Panc1 (cell line): ENCODE data around the gene CD2BP2. TPM values are rescaled to one million over a fixed set of nuclear protein-coding genes. Genes with fewer than 3 reads are reported as not detected.

Experiments
- ATAC-seq: fragments of 200-7000 bp; cut with Tn5 transposase; 2 replicates; pipeline ENCODE4 v1.9.1; 2020; ENCODE audit warnings: mild to moderate bottlenecking, moderate library complexity
- BruUV-seq: library from RNA; stranded (reverse); fragments of 400-500 nt; replicated peaks from 2 replicates; lab custom pipeline; 2021; lab: Mats Ljungman, UMichigan
- CTCF ChIA-PET: fragments of 300-600 bp; sonication (Branson Sonifier 250); formaldehyde crosslinking; loops from one replicate; lab custom pipeline; 2022; ENCODE audit warnings: antibody characterized with exemption; lab: Charles Lee
- POLR2A ChIA-PET: fragments of 300-600 bp; sonication (Branson Sonifier 250); formaldehyde crosslinking; loops from one replicate; lab custom pipeline; 2022; ENCODE audit warnings: antibody characterized with exemption; lab: Charles Lee
- DNase-seq: peaks from one replicate; pipeline ENCODE4 v3.0.0-alpha.2; 2010; ENCODE audit warnings: low read depth, low spot score
- H3K27ac ChIP-seq: 2 replicates; pipeline ENCODE4 v1.5.1; 2011; ENCODE audit warnings: mild to moderate bottlenecking, low read length, inconsistent platforms
- H3K27me3 ChIP-seq: fragments of 200-500 bp; sonication (Bioruptor generic); 2 replicates; pipeline ENCODE4 v1.6.0; 2014; ENCODE audit warnings: low read length, inconsistent platforms; ENCODE audit not compliant: control insufficient read depth, insufficient read depth
- H3K36me3 ChIP-seq: fragments of 200-500 bp; sonication (Bioruptor generic); 2 replicates; pipeline ENCODE4 v1.5.1; 2014; ENCODE audit warnings: inconsistent platforms, mild to moderate bottlenecking, low read length, moderate library complexity; ENCODE audit not compliant: control insufficient read depth, insufficient read depth
- H3K4me1 ChIP-seq: 2 replicates; pipeline ENCODE4 v1.5.1; 2011; ENCODE audit warnings: inconsistent platforms, mild to moderate bottlenecking, low read length, moderate library complexity; ENCODE audit not compliant: control insufficient read depth, insufficient read depth
- H3K4me3 ChIP-seq, 2 experiments: 2 replicates each; pipeline ENCODE4 v1.5.1; 2011 to 2012; ENCODE audit warnings: low read depth in 2 of 2, low read length in 2 of 2, mild to moderate bottlenecking in 2 of 2, inconsistent platforms in 1 of 2, moderate library complexity in 1 of 2
- H3K9me3 ChIP-seq: fragments of 200-500 bp; sonication (Bioruptor generic); 2 replicates; pipeline ENCODE4 v1.5.1; 2014; ENCODE audit warnings: low read depth, mild to moderate bottlenecking, inconsistent platforms, low read length, moderate library complexity; ENCODE audit not compliant: control insufficient read depth, insufficient read depth
- CTCF ChIP-seq: fragments of 450-650 bp; IDR thresholded peaks from 2 replicates; pipeline ENCODE4 v1.5.1; 2017; ENCODE audit warnings: mild to moderate bottlenecking
- POLR2AphosphoS5 ChIP-seq: IDR thresholded peaks from 2 replicates; pipeline ENCODE4 v1.6.1; 2012; ENCODE audit warnings: mild to moderate bottlenecking, low read depth, low read length, moderate library complexity
- SIN3A ChIP-seq: IDR thresholded peaks from 2 replicates; pipeline ENCODE4 v1.6.1; 2012; ENCODE audit warnings: low read depth, mild to moderate bottlenecking, low read length, moderate library complexity, borderline replicate concordance; ENCODE audit not compliant: insufficient read depth
- TCF7L2 ChIP-seq: IDR thresholded peaks from 2 replicates; pipeline ENCODE4 v1.6.1; 2011; ENCODE audit warnings: mild to moderate bottlenecking, low read depth, low read length, inconsistent platforms
- in situ Hi-C: cut with HindIII; loops from 2 replicates; pipeline ENCODE4 v1.10.0; 2016; ENCODE audit warnings: low sequenced_read_pairs, low pct_unique_long_range_greater_than_20kb
- intact Hi-C: fragments of 100-400 bp; cut with micrococcal nuclease; formaldehyde crosslinking; loops from one replicate; pipeline ENCODE4 v1.10.0; 2022; ENCODE audit not compliant: unreplicated experiment
- total RNA-seq: library from RNA; stranded (reverse); gene quantifications from one replicate; pipeline ENCODE4 v1.2.1, GENCODE V29; 2021; ENCODE audit not compliant: unreplicated experiment
- TF ChIP-seq, protein P1 (sequence below), 2 experiments: IDR thresholded peaks; 2 replicates each; pipeline ENCODE4 v1.6.1; 2011 to 2012; ENCODE audit warnings: low read depth in 2 of 2, control low read depth in 1 of 2, low read length in 1 of 2, mild to moderate bottlenecking in 1 of 2, moderate library complexity in 1 of 2; ENCODE audit not compliant: insufficient read depth in 1 of 2

The CD2BP2 gene
- total RNA-seq, 1 experiment from 2014 or later: 90.7 TPM

DNA sequence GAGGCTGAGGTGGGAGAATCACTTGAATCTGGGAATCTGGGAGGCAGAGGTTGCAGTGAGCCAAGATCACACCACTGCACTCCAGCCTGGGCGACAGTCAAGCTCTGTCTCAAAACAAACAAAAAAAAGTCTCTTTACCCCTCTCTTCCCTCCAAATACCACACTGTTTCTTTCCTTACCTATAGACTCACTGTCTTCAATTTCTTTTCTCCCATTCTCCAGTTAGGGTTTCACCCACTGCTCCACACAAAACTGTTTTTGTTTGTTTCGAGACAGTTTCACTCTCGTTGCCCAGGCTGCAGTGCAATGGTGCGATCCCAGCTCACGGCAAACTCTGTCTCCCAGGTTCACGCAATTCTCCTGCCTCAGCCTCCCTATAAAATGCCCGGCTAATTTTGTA, 6.1 kb upstream of the CD2BP2 start:
- ChIA-PET CTCF (no interaction called here), POLR2A (no interaction called here)
- in situ Hi-C loops: no loop called here
- Histone ChIP-seq H3K27me3 (no peaks in the 10 kb centered on the region), H3K27ac (no peak overlapping the region), H3K4me1 (peaks cover 12% of the 10 kb centered on the region), H3K36me3 (peaks cover 6% of the 10 kb centered on the region), H3K9me3 (no peaks in the 10 kb centered on the region), H3K4me3 (no peak overlapping the region)
- intact Hi-C loops: no loop called here
- TF ChIP-seq TCF7L2 (no peak), POLR2AphosphoS5 (no peak), SIN3A (no peak), CTCF (no peak)
- TF ChIP-seq, protein P1, sequence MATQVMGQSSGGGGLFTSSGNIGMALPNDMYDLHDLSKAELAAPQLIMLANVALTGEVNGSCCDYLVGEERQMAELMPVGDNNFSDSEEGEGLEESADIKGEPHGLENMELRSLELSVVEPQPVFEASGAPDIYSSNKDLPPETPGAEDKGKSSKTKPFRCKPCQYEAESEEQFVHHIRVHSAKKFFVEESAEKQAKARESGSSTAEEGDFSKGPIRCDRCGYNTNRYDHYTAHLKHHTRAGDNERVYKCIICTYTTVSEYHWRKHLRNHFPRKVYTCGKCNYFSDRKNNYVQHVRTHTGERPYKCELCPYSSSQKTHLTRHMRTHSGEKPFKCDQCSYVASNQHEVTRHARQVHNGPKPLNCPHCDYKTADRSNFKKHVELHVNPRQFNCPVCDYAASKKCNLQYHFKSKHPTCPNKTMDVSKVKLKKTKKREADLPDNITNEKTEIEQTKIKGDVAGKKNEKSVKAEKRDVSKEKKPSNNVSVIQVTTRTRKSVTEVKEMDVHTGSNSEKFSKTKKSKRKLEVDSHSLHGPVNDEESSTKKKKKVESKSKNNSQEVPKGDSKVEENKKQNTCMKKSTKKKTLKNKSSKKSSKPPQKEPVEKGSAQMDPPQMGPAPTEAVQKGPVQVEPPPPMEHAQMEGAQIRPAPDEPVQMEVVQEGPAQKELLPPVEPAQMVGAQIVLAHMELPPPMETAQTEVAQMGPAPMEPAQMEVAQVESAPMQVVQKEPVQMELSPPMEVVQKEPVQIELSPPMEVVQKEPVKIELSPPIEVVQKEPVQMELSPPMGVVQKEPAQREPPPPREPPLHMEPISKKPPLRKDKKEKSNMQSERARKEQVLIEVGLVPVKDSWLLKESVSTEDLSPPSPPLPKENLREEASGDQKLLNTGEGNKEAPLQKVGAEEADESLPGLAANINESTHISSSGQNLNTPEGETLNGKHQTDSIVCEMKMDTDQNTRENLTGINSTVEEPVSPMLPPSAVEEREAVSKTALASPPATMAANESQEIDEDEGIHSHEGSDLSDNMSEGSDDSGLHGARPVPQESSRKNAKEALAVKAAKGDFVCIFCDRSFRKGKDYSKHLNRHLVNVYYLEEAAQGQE (IDR thresholded peaks at IDR 0.05; ENCODE audit: insufficient read depth in 1 of 2, low read depth in 2 of 2, low read length in 1 of 2): no peak
- BruUV-seq: no TSS peak
- ATAC-seq (no peak), DNase-seq (no peak)

- Histone ChIP-seq H3K27ac (no peak overlapping the region), H3K4me3 (no peak overlapping the region), H3K36me3 (no peaks in the 10 kb centered on the region; the same call in 1 of the 2 replicates), H3K4me1 (peaks cover 20% of the 10 kb centered on the region), H3K27me3 (no peaks in the 10 kb centered on the region), H3K9me3 (no peaks in the 10 kb centered on the region)
- DNase-seq (no peak), ATAC-seq (no peak)
- TF ChIP-seq TCF7L2 (no peak), SIN3A (no peak)
- TF ChIP-seq, protein P1 (IDR thresholded peaks at IDR 0.05; ENCODE audit: insufficient read depth in 1 of 2, low read depth in 2 of 2, low read length in 1 of 2): no peak
- no TSS peak for BruUV-seq
- intact Hi-C loops: no loop called here
- in situ Hi-C loops: no loop called here
- ChIA-PET POLR2A (no interaction called here), CTCF (interaction anchor here (1.1 kb wide), 1 partner anchor 49 kb away, joined by 3 read pairs; no protein-coding TSS in a partner anchor)
Observed at GRCh38 chr16:30359871-30360170, 4.7 kb upstream of the CD2BP2 start.
